HG02759 (cell line): ENCODE data around the gene MGAT4B.

Experiments used
- ATAC-seq: cut with Tn5 transposase; IDR thresholded peaks from one replicate; pipeline ENCODE4 v1.9.1; 2021; ENCODE audit warnings: mild to moderate bottlenecking, moderate library complexity; ENCODE audit not compliant: unreplicated experiment

MGAT4B gene

DNA sequence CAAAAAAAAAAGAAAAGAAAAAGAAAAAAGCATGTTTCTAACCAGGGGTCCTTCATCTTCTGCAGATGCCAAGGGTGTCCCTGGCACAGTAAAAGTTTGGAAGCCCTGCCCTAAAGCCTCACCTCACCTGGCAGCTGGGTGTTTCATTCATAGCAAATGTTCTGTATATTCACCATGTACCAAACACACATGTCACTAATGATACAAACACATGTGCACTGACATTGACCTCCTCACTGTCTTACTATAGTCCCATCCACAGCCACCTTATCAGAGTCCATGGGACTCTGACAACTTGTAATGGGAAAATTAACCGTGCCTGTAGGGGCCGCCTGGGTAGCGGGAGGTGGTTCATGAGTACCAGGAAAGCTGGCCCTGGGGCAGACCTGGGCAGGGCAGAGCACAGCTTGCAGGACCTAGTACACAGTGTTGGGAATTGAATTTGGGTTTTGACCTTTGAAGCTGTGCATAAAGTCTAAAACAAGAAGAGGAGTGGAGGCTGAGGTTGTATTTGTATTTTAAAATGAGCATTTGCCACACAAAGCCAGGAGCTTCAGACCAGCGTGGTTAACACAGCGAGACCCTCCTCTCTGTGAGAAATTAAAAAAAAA, 6.4 kb upstream of the MGAT4B start:
- ATAC-seq: no peak

- ATAC-seq: no peak
Measured at GRCh38 chr5:179812135-179812825, 5.6 kb upstream of the MGAT4B start.

DNA sequence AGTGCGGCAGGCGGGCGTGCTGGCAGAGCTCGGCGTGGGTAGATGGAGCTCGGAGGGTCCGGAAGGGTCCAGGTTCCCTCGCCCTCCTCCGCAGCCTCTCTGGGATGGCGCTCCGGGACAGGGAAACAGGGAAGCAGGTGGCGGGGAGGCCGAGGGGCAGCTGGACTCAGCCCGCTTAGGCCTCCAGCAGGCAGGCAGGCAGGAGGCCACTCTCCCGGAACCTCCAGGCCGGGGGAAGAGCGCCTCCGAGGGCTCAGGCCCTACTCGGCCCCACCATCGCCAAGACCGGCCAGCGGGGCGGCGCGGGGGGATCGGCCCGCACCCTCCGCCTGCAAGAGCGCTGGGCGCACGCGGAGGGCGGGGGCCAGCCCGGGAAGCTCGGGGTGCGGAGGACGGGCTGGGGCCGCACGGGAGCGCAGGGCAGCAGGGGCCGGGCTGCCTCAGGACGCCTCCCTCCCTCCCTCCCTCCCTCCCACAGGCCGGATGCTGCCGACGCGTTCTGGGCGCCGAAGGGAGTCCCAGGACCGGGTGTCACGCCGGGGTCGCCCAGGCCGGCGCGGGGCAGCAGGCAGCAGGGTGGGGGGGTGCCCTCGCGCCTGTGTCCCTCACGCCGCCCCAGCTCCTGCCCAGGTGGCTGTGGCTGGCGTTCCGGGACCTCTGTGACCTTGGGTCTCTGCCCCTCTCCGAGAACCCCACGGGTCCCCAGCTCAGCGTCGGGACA, 977 bp downstream of the MGAT4B start:
- ATAC-seq: peak; percentile 16

- ATAC-seq: no peak
Measured at GRCh38 chr5:179805070-179805528, 1.6 kb downstream of the MGAT4B start.

DNA sequence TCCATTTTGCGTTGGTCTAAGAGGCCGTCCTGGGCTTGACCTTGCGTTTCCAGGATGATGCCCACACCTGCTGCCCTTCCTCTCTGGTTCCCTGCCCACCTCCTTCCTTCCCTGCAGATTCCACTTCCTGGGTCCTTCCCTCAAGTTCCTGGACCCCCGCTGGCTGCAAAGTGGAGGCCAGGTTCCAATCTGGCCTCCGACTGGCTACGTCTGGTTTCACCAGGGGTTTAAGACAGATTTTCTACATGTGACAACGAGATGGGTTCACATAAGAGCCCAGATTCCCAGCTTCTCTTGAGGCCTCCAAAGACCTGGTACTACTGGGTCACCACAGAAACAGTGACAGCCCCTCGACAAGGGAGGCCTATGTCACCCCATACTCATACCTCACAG, 2.1 kb downstream of the MGAT4B start:
- ATAC-seq: no peak

DNA sequence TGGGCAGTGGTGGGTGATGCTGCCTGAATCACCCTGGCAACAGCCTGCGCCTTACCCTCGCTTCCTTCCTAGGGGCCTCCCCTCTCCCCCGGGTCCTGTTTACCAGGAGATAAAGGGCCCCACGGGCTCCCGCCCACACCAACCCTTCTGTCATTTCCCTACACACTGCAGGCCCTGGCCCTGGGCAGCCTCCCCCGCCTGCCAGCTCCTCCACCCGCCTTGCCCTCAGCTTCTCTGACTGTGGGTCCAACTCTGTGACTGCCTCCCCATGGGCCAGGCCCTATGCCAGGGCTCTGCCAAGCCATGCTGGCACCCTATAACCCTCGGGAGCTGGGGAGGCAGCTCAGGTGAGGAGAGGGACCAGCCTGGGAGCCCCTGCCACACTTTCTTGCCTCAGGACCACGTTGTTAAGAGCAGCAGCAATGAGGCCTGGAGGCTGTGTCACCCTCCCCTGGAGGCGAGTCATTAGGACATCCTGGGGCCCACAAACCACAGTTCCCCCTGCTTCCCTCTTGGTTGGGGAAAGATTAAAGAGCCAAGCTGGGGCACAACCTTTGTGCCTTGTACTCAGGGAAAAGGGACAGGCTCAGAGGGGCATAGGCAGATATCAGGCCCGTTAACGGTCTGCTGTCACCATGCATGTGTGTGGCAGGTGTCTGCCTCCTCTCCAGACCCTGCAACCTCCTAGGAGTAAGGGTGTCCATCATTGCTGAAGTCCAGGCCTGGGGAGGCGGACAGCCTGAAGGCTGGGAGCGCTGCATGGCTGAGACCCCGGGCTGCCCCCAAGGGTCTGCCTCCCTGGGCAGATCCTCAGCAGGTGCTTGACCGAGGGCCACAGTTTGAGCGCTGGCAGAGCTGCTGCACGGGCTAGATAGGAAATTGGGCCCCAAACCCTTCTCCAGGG, 2.8 kb downstream of the MGAT4B start:
- no peak for ATAC-seq

GRCh38 chr5:179802950-179803562, 3.6 kb downstream of the MGAT4B start:
- ATAC-seq: no peak

- no peak for ATAC-seq
Measured at GRCh38 chr5:179802207-179802883, 4.3 kb downstream of the MGAT4B start.

DNA sequence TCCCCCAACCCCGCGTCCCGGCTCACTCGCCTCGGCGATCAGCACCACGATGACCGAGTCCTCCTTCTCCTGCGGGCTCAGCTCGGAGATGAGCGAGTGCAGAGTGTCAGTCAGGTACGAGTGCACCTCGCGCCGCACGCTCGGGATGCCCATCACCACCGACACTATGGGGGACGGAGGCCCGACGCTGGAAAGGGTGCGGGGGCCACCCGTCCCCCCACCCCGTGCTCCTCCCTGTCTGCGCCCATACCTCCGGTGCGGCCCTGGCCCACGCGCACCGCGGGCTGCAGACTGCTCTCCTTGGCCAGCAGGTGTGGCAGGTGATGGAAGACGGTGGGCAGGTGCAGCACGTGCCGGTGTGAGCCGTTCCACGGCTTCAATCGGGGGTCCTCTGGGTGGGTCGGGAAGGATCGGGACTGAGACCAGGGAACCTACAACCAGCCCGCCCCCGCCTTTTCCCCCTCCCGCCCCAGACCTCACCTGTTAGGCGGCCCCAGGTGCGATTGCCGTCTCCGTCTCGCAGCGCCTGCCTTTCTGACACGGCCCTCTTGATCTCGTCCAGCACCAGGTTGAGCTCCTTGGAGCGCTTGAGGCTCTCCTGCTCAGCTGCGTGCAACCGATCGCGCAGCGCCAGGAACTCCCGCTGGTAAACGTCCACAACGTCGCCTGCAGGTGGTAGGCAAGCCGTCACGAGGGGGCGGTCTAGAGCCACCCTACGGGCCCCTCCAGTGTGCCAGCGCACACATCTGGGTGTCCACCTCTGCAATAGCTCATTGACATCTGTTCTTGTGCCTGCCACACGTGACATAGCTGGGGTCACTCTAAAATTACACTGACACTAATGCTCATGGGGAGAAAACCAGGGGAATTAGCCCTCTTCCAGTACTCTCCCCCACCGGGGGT, 5.1 kb downstream of the MGAT4B start:
- peak; percentile 40 for ATAC-seq

- no peak for ATAC-seq
Measured at GRCh38 chr5:179800696-179801201, 5.9 kb downstream of the MGAT4B start.

- ATAC-seq: no peak
Measured at GRCh38 chr5:179800071-179800695, 6.5 kb downstream of the MGAT4B start.

DNA sequence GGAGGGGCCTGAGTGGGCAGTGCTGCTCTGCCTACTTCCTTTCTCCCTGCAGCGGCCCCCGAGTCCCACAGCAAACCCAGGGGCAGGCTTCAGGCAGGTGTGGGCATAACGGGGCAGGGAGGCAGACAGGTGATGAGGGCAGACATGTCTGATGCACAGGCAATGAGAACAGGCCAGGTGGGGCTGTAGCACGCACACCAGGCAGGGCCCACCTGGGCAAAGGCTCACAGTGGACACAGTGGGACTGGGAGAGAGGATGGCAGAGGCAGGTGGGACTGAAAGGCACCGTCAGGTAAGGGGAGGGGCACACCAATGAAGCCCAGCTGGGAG, 7.1 kb downstream of the MGAT4B start:
- ATAC-seq: no peak

DNA sequence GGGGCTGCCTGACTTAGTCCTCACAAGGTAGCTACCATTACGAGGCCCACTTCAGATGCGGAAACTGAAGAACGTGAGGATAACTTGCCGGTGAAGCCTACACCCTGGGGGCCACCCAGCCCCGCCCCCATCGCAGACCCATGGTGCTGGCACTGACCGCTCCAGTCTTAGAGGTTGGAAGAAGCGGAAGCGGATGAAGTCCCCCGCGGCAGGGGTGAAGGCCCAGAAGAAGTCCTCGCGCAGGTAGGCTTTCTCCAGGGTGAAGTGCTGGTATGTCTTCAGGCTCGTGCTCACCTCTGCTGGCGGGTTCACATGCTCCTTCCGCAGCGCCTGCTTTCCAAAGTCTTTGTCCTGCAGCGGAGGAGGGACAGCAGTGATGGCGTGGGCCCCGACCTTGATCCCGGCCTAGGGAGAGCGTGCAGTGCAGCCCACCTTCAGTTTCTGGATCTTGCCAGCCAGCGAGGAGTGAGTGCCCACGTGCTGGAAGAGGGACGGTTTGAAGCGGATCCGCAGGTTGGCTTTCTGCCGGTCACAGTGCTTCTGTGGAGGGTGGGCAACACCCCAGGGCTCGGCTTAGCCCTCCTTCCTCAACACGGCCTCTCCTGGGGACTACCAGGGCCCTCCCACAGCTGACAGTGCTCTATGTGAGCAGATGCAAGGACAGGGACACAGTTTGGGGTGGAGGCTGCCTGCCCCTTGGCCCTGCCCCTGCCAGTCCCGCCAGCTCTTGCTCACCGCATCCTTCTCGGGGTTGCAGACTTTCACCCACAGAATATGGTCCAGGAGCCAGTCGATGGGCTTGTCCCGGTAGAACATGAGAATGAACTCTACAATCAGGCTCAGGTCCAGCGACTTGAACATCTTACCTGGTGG, 7.7 kb downstream of the MGAT4B start:
- ATAC-seq: no peak

DNA sequence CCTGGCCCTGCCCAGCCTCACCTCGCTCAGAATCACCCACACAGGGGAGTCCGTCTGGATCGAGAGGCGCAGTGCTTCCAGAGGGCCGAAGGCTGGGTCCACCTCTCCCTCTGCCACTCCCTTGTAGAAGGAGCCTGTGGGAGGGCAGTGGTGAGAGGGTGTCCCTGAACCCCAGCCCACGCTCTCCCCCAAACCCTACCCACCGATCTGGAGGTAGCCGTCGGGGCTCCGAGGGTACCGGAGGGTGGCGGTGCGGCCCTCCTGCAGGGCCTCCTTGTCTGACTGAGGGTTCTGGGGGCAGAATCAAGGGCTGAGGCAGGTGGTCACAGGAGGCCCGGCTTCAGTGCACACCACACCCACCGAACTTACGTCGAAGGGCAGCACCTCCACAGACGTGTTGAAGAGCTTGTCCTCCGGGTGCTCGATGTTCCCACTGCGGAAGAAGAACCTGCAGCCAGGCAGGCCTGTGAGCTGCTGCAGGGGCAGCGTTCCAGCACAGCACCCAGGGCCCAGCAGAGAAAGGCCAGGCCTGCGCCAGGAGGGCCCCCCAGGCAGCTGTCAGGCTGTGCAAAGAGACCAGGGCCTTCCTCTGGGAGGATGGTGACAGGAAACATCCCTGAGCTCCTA, 8.4 kb downstream of the MGAT4B start:
- ATAC-seq: no peak

DNA sequence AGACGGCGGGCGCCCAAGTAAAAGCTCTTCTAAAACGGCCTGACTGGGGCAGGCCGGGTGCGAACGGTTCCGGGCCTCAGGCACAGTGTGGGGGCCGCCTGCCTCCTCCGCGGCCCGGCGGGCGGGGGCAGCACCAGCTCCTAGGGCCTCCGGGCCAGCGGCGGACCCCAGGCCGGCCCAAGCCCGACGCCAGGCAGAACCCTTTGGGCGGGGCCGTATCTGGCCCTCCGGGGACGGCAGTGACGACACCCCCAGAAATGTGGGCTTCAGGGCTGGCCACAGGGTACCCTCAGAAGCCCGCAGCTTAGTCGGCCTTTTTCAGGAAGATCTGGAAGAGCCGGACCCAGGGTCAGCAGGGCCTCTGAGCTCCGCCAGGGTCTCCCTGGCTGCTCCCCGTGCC, 8.9 kb downstream of the MGAT4B start:
- ATAC-seq: no peak

DNA sequence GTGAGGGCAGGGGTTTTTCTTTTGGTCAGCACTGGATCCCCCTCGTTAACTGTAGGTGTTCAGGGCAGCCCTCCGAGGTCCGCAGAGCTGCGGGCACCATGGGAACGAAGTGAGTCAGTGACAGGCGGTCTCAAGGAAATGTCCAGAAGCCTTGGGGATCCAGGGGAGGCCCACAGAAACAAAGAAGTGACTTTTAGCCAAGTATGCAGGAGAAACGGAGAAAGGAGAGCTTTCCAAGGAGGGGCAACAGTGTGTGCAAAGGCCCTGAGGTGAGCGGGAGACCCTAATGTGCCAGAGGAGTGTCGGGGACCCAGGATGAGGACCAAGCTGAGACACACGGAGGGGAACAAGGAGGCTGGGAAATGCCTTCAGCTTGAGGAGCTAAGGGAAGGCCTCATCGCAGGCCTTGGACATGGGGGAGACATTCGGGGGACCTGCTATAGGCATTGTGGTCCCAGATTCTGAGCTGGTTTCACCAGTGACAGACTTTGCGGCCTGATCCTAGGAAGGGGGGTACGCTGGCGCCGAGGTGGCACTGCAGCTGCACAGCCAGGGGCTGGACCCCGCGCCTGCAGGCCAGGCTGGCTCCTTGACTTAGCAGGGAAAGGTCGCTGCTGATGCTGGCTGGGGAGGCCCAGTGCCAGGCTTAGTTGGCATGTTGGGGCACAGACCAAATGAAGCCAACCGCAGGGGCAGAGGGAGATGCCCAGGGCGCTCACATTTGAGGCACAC, 9.6 kb downstream of the MGAT4B start:
- ATAC-seq: no peak
